GM18505 (cell line): ENCODE results near the gene PICALM.

ENCODE experiments used
- ATAC-seq: cut with Tn5 transposase; IDR thresholded peaks from one replicate; pipeline ENCODE4 v1.9.1; 2021; ENCODE audit not compliant: unreplicated experiment
- POLR2A ChIP-seq: IDR thresholded peaks from 4 replicates; pipeline ENCODE4 v1.6.1; 2011; ENCODE audit warnings: borderline replicate concordance; ENCODE audit not compliant: insufficient read depth, insufficient read length; ENCODE audit errors: extremely low read depth

The PICALM gene

GRCh38 chr11:86014221-86014620, 54.7 kb downstream of the PICALM start:
- no peak for ATAC-seq
- no peak for TF ChIP-seq POLR2A

- ATAC-seq: no peak
- TF ChIP-seq POLR2A: no peak
Measured at GRCh38 chr11:86013713-86014112, 55.2 kb downstream of the PICALM start.

GRCh38 chr11:86011175-86011574, 57.7 kb downstream of the PICALM start:
- ATAC-seq: no peak
- TF ChIP-seq POLR2A: no peak

- ATAC-seq: no peak
- TF ChIP-seq POLR2A: no peak
Measured at GRCh38 chr11:86003654-86004053, 65.2 kb downstream of the PICALM start.

- no peak for ATAC-seq
- no peak for TF ChIP-seq POLR2A
Measured at GRCh38 chr11:86002431-86002830, 66.5 kb downstream of the PICALM start.

- TF ChIP-seq POLR2A: no peak
- no peak for ATAC-seq
Measured at GRCh38 chr11:85991508-85991907, 77.4 kb downstream of the PICALM start.

- no peak for ATAC-seq
Measured at GRCh38 chr11:85989746-85990145, 79.1 kb downstream of the PICALM start.

GRCh38 chr11:85988780-85989179, 80.1 kb downstream of the PICALM start:
- no peak for ATAC-seq

More at GRCh38 chr11:85989746-85990145, 79.1 kb downstream of the PICALM start:
- TF ChIP-seq POLR2A: no peak

GRCh38 chr11:85977751-85978160, 91.1 kb downstream of the PICALM start:
- no peak for ATAC-seq
- TF ChIP-seq POLR2A: no peak

More at GRCh38 chr11:85988780-85989179, 80.1 kb downstream of the PICALM start:
- no peak for TF ChIP-seq POLR2A

- no peak for ATAC-seq
- no peak for TF ChIP-seq POLR2A
Measured at GRCh38 chr11:85976525-85976924, 92.4 kb downstream of the PICALM start.

GRCh38 chr11:85974122-85974521, 94.8 kb downstream of the PICALM start:
- no peak for ATAC-seq
- no peak for TF ChIP-seq POLR2A

- ATAC-seq: no peak
- TF ChIP-seq POLR2A: no peak
Measured at GRCh38 chr11:85970593-85970992, 98.3 kb downstream of the PICALM start.

GRCh38 chr11:85967457-85967856, 101.4 kb downstream of the PICALM start:
- TF ChIP-seq POLR2A: no peak
- ATAC-seq: no peak

- ATAC-seq: no peak
- no peak for TF ChIP-seq POLR2A
Measured at GRCh38 chr11:85965202-85965601, 103.7 kb downstream of the PICALM start.

GRCh38 chr11:85961930-85962363, 106.9 kb downstream of the PICALM start:
- ATAC-seq: no peak
- TF ChIP-seq POLR2A: no peak

GRCh38 chr11:85961130-85961529, 107.8 kb downstream of the PICALM start:
- TF ChIP-seq POLR2A: no peak
- no peak for ATAC-seq

GRCh38 chr11:85960678-85961077, 108.2 kb downstream of the PICALM start:
- no peak for TF ChIP-seq POLR2A
- ATAC-seq: no peak
